Activated CD8-positive, alpha-beta memory T cell treated with anti-CD3 and anti-CD28 coated beads for 48 hours (primary cell): ENCODE data around the gene SMARCA4.
"Not testable (repeated sequence)": the region's sequence is repeated elsewhere in the genome, so short reads cannot be mapped to it uniquely, and the experiment has no call there.

Experiments used
- DNase-seq, 3 experiments: peaks; one replicate each; pipeline ENCODE4 v3.0.0-alpha.2; 2020; ENCODE audit warnings: low read depth in 2 of 3, low spot score in 2 of 3

The SMARCA4 gene

DNA sequence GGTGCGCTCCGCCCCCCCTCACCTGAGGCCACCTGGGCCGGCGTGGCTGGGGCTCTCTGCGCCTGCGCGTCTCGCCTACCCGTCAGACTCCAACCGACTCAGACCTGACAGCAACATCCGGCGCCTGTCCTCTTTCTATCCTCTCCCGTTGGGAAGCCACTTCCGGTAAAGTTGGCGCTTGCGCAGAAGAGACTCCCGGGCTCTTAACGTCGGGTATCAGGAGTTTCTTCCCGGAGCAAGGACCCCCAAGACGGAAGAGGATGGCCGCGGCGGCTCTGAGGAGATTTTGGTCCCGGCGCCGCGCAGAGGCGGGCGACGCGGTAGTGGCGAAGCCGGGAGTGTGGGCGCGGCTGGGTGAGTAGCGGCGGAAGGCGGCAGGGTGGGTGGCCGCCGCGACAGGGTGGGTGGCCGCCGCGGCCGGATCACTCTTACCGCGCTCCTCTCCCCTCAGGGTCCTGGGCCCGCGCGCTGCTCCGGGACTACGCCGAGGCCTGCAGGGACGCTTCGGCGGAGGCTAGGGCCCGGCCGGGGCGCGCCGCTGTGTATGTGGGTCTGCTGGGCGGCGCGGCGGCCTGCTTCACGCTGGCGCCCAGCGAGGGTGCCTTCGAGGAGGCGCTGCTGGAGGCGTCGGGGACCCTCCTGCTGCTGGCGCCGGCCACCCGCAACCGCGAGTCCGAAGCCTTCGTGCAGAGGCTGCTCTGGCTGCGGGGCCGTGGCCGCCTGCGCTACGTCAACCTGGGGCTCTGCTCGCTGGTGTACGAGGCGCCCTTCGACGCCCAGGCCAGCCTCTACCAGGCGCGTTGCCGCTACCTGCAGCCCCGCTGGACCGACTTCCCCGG is 32.0 kb upstream of the SMARCA4 start, which contains the start of the genes TIMM29 and YIPF2:
Gene TIMM29, plus strand, starts transcription at position 249 of the 839 bp plus-strand sequence. Its CDS starts 12 bp downstream, at position 261.
Gene YIPF2, minus strand, starts transcription at position 77 of the 839 bp plus-strand sequence. CDS start 229 bp downstream, outside the sequence.
- DNase-seq: peak; percentile 80 to 93 (median 87)

DNA sequence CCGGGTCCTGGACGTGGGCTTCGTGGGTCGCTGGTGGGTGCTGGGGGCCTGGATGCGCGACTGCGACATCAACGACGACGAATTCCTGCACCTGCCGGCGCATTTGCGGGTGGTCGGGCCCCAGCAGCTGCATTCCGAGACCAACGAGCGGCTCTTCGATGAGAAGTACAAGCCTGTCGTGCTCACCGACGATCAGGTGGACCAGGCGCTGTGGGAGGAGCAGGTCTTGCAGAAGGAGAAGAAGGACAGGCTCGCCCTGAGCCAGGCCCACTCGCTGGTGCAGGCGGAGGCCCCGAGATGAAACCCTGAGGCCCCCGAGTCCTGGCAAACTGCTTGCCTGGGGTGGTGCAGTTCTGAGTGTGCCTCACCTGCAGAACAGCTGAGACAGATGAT is 31.4 kb upstream of the SMARCA4 start:
- no peak for DNase-seq

DNA sequence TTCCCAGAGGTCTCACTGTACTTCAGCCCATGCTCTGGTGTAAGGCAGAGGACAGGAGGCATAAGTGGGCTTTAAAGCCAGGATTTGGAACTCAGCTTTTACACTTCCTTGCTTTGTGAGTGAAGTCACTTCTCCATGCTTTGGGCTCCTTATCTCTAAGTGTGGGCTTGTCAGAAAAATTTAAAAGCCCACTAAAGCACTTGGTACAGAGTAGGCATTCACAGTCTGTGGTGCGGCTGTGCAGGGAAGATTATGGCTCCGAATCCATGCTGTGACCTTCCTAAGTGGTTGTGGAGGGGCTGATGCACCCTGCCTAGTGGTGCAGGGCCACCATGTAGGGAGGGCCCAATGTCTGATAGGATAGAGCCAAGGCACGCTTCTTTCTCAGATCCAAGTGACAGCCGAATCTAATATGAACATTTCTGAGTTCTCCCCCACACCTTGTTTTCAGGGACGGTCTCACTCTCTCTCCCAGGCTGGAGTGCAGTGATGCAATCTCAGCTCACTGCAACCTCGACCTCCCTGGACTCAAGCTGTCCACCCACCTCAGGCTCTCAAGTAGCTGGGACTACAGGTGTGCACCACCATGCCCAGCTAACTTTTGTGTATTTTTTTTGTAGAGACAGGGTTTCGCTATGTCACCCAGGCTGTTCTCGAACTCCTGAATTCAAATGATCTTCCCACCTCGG is 25.3 kb upstream of the SMARCA4 start:
- DNase-seq: no peak

DNA sequence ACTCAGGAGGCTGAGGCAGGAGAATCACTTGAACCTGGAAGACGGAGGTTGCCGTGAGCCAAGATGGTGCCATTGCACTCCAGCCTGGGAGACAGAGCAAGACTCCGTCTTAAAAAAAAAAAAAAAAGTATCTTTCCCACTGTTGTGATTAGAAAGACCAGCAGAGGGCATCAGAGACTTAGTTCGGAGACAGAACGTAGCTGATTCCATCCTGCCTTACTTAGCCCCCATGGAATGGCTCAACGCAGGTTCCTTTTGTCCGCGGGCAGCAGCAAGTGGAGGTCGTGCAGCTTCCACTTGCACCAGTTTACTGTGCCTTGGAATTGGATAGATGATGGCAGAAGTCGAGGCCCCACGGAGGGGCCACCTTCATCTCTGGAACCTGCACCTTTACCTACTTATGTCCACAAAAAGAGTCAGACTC is 24.2 kb upstream of the SMARCA4 start:
- no peak for DNase-seq

DNA sequence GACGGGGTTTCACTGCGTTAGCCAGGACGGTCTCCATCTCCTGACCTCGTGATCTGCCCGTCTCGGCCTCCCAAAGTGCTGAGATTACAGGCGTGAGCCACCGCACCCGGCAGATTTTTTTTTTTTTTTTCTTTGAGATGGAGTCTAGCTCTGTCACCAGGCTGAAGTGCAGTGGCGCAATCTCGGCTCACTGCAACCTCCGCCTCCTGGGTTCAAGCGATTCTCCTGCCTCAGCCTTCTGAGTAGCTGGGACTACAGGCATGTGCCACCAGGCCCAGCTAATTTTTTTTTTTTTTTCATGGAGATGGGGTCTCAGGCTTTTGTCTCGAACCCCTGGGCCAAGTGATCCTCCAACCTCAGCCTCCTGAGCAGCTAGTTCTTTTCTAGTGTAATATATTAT is 19.2 kb upstream of the SMARCA4 start:
- DNase-seq: not testable (repeated sequence)

DNA sequence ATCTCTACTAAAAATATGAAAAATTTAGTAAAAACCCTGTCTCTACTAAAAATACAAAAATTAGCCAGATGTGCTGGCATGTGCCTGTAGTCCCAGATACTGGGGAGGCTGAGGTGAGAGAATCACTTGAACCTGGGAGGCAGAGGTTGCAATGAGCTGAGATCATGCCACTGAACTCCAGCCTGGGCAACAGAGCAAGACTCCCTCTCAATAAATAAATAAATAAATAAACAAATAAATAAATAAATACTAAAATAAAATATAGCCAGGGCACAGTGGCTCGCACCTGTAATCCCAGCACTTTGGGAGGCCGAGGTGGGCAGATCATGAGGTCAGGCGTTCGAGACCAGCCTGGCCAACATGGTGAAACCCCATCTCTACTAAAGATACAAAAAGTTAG is 17.4 kb upstream of the SMARCA4 start:
- DNase-seq: not testable (repeated sequence)

DNA sequence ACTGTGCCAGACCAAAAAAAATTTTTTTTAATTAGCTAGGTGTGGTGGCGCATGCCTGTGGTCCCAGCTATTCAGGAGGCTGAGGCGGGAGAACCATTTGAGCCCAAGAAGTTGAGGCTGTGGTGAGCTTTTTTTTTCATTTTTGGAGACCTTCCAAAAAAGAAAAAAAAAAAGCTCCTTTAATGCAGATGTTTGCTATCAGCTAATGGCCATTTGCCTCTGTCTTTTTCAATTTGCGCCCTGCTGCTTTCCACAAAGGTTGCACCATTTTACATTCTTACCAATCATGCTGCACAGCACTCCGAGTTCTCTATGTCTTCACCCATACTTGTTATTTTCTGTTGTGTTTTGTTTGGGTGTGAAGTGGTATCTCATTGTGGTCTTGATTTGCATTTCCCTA is 15.6 kb upstream of the SMARCA4 start:
- no peak for DNase-seq

DNA sequence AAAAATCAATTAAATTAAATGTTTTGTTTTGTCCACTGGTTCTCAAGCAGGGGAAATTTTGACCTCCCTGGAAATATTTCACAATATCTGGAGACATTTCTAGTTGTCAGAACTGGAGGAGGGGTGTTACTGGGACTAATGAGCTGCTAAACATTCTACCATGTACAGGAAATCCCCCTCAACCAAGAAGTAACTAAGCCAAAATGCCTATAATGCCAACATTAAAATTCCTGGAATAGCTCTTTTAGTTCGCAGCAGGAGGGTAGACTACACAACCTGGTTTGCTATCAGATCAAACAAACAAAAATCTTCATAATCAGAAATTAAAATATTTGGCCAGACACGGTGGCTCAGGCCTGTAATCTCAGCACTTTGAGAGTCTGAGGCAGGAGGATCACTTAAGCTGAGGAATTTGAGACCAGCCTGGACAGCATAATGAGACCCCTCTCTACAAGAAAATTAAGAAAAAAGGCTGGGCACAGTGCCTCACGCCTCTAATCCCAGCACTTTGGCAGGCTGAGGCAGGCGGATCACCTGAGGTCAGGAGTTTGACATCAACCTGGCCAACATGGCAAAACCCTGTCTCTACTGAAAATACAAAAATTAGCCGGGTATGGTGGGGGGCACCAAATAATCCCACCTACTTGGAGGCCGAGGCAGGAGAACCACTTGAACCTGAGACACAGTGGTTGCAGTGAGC is 13.7 kb upstream of the SMARCA4 start:
- DNase-seq: no peak

DNA sequence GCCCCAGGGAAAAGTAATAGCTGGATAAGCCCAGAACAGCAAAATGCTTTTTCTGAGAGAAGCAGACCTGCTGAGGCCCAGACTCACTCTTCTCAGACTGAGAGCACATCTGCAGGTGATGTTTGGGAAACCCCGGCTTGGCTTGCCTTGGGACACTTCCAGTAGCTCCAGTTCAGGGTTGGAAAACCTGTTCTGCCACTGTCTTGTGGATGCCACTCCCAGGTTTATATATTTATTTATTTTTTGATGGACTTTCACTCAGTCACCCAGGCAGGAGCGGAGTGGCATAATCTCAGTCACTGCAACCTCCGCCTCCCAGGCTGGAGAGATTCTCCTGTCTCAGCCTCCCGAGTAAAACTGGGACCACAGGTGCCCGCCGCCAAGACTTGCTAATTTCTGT is 8.0 kb upstream of the SMARCA4 start:
- no peak for DNase-seq

DNA sequence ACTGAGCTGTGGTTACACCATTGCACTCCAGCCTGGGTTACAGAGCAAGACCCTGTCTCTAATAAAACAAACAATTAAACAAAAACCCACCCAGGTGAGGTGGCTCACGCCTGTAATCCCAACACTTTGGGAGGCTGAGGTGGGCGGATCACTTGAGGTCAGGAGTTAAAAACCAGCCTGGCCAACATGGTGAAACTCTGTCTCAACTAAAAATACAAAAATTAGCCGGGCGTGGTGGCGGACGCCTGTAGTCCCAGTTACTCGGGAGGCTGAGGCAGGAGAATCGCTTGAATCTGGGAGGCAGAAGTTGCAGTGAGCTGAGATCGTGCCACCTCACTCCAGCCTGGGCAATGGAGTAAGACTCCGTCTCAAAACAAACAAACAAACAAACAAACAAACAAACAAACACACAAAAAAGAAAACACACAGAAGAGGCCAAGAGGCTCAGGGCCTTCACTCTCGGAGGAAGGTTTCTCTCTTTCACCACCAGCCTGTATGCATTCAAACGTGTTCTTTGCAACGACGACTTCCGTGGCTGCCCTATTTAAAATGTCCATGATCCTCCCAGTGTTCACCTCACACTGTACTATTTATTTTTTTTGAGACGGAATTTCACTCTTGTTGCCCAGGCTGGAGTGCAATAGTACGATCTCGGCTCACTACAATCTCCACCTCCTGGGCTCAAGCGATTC is 1.4 kb upstream of the SMARCA4 start:
- DNase-seq: not testable (repeated sequence)

DNA sequence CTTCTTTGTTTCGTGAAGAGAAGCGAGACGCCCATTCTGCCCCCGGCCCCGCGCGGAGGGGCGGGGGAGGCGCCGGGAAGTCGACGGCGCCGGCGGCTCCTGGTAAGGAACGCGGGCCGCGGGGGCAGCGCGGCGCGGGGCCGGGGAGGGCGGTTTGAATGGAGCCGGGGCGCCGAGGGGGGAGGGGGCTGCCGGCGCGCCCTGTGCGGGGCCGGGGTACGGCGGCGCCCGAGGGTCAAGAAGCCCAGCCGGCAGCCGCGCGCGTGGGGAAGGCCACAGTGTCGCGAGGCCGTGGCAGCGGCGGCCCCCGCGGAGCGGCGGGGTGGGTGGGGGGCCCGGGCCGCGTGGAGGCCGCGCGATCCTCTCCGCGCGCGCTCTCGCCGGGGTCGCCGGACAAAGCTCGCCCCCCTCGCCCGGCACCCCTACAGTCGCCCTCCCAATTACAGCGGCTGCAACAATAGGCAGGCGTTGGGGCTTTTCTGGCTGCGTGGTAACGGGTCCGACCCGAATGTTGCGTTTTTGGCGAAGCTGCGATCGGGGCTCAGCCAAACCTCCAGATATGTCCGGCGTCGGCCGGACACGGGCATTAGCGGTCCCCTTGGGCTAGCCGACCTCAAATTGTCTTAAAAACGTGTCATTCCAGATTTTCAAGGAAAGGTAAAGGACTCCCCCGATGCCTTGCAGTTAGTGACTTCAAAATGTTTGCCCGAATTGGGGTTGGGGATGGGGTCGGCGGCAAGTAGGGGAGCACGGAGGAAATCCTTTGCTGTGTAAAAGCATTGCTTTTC is 437 bp downstream of the SMARCA4 start:
- peak in 1 of 3 experiments; percentile 25 for DNase-seq

DNA sequence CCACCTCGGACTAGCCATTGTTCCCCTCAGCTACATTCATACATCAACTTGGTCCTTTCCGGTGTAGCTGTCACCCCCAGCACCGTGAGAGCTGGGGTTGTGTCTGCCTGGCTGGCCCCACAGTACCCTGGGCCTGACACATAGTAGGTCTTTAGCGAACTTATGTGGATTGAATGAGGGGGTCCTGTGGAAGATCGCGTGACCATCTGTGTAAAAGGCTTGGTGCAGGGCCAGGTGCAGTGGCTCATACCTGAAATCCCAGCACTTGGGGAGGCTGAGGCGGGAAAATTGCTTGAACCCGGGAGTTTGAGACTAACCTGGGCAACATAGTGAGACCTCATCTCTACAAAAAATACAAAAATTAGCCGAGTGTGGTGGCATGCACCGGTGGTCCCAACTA is 2.0 kb downstream of the SMARCA4 start:
- DNase-seq: no peak

DNA sequence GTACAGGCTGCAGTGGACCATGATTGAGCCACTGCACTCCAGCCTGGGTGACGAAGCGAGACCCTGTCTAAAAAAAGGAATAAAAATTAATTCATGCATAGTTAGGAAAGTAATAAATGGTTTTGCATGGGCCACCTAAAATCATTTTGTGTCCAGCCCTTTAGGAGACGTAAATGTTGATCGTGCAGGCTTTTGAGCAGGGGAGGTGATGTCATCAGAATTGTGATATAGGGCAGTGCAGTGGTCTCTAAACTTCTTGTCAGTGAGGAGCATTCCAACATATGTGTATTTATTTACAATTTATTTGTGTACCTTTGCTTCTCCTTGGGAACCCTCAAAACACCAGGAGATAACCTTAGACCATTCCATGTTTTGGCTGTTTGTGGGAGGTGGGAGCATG is 3.0 kb downstream of the SMARCA4 start:
- no peak for DNase-seq

DNA sequence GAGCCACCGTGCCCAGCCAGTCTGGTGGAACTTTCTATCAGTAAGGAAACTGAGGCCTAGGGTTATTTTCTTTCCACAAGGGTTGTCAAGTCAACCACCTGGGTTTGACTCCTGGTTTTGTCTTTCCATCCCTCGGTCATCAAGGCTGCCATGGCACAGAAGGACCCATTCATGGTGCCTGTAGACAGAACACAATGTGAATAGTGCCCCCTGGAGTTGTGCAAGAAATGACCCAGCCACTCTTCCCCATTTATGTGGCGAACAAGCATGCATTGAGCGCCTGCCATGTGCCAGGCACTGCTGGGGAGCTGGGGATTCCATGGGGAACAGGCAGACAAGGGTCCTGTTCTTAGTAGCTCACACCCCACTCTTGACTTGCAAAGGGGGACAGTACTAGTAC is 4.1 kb downstream of the SMARCA4 start:
- DNase-seq: no peak

DNA sequence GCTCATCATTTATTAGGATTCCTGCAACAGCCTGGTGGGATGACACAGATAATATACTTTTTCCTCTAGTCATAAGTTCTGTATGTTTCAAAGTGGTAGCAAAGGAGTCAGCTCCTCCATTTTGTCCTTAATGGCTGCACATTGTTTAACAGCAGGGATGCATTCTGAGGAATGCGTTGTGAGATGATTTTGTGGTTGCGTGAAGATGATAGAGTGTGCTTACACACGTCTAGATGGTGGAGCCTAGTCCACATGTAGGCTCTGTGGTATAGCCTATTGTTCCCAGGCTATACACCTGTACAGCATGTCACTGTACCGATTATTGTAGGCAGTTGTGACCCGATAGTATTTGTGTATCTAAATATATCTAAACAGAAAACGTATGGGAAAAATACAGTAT is 4.6 kb downstream of the SMARCA4 start:
- DNase-seq: no peak

DNA sequence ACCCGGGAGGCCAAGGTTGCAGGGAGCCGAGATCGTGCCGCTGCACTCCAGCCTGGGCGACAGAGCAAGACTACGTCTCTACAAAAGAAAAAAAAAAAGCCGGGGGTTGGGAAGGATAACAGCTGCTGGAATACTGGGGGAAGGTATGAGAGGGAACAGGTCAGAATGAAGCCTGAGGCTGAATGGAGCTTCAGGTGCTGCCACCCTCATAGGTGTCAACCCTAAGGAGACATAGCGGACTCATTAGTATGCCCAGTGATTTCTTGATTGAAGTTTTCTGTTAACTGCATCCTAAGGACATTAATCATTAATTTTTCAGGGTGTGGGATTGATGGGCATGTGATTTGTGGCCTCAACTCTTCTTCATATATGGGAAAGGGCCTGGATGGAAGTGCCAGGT is 6.0 kb downstream of the SMARCA4 start:
- DNase-seq: no peak

DNA sequence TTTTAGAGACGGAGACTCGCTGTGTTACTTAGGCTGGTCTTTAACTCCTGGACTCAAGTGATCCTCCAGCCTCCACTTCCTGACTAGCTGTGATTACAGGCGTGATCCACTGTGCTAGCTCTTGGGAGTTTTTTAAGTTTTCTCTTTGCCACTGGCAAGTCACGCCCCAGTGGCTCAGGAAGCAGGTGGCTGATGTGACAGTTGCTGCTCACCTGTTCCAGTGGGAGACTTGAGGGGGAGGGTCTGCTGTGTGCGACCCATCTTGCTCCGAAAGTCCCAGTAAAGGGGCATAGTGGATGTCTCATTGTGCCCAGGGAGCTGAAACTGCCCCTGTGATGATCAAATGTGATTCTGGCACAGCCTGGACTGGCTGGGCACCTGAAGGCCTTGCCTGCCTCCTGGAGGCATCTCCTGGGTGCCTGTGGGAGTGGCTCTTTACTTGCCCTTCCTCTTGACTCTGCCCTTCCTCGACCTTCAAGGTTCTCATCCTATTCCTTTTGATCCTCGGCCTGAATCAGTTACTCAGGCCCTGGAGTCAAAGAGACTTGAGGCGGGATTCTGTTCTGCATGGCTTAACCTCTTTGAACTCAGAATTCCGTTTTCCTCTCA is 7.8 kb downstream of the SMARCA4 start:
- DNase-seq: no peak

DNA sequence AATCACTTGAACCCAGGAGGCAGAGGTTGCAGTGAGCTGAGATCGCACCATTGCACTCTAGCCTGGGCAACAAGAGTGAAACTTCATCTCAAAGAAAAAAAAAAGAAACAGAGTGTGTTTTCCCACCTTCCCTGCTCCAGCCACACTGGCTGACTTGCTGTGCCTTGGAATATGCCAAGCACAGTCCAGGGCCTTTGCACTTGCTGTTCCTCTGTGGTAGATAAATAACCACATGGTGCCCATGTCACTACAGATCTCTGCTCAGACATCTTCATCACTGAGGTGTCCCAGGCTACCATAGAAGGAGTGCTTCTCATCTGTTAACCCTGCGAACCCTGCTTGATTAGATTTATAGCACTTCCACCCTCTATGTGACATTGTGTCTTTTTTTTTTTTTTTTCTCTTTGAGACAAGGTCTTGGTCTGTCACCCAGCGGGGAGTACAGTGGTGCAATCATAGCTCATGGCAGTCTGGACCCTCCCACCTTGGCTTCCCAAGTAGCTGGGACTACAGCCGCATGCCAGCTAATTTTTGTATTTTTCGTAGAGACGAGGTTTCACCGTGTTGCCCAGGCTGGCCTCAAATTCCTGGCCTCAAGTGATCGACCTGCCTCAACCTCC is 10.4 kb downstream of the SMARCA4 start:
- no peak for DNase-seq

DNA sequence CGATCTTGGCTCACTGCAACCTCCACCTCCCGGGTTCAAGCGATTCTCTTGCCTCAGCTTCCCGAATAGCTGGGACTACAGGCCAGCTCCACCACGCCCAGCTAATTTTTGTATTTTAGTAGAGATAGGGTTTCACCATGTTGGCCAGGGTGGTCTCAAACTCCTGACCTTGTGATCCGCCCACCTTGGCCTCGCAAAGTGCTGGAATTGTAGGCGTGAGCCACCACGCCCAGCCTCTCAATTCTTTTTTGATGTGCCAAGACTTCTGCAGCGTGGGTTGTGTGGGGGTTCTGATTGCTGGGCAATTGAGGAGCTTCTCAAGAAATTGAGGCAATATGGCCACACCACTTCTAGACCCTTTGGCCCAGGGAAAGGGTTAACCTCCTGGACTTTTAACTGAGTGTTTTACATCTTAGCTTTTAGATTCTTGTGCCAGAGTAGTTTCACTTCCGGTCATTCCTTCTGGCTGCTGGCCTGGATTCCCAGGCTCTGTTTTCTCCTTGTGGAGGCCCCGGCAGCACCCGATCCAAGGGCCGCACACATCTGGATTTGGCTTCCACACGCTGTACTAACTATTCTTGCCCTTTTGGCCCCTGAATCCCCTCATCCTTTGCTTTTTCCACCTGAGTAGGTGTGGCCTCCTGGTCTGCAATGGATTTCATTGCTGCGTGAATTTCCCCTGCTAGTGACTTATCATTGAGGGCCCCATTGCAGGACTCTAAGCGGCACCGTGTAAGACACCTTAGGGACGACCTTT is 14.7 kb downstream of the SMARCA4 start:
- DNase-seq: no peak
